GM19324 (cell line): ENCODE results near the gene PFN1.

Experiments
- ATAC-seq: cut with Tn5 transposase; IDR thresholded peaks from one replicate; pipeline ENCODE4 v1.9.1; 2021; ENCODE audit warnings: mild to moderate bottlenecking, moderate library complexity; ENCODE audit not compliant: unreplicated experiment, low FRiP score

PFN1 gene

GRCh38 chr17:4898927-4899326 is 49.4 kb downstream of the PFN1 start:
- ATAC-seq, result no peak

- no peak for ATAC-seq
These were observed 50.0 kb downstream of the PFN1 start for GRCh38 chr17:4898351-4898750.

DNA sequence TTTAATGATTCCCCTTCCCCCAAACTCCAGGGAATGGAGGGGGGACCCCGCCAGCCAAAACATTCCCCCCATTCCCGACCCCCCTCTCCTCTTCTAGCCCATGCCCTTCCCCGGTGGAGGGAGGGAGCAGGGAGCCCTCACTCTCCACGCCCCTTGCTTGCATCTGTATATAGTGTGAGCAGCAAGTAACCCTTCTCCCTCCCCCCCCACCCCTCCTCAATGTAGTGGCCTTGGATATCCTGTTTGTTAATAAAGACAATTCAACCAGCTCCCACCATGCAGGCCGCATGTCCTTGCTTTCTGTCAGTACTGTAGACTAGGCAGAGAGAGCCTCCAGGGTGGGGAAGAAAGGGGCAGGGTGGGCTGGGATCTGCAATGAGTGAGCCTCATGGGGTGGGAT is 50.5 kb downstream of the PFN1 start:
- ATAC-seq, result no peak

DNA sequence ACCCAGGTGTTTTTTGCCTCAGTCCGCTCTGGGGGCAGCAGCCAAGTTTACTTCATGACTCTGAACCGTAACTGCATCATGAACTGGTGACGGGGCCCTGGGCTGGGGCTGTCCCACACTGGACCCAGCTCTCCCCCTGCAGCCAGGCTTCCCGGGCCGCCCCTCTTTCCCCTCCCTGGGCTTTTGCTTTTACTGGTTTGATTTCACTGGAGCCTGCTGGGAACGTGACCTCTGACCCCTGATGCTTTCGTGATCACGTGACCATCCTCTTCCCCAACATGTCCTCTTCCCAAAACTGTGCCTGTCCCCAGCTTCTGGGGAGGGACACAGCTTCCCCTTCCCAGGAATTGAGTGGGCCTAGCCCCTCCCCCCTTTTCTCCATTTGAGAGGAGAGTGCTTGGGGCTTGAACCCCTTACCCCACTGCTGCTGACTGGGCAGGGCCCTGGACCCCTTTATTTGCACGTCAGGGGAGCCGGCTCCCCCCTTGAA is 51.1 kb downstream of the PFN1 start:
- ATAC-seq, result no peak

DNA sequence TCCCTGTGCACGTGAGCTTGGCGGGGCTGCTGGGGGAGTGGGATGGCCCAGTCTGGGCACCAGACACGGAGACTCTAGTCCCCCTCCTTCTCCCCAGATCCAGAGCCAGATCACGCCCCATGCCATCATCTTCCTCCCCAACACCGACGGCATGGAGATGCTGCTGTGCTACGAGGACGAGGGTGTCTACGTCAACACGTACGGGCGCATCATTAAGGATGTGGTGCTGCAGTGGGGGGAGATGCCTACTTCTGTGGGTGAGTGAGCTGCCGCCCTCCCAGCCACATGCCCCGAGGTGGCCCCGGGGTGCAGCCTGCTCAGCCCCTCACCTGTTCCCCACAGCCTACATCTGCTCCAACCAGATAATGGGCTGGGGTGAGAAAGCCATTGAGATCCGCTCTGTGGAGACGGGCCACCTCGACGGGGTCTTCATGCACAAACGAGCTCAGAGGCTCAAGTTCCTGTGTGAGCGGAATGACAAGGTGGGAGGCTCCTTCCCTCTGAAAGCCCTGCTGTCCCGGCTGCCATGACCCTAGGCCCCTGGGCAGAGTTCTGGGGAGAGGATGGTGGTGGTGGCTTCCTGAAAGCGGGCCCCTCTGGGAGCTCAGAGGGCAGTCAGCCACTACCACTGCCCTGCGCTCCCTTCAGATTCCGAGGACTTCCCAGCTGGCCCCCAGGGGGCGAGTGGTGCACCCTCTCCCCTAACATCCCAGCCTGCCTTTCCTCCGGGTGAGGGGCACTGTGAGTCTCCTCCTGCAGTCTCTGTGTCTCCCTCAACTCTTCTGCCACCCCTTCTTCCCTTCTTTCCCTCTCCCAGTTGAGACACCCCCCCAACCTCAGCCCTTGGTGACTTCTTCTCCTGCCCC is 51.8 kb downstream of the PFN1 start:
- no peak for ATAC-seq

- no peak for ATAC-seq
These were observed 52.5 kb downstream of the PFN1 start for GRCh38 chr17:4895657-4896331.
